Parathyroid adenoma (tissue), 2 donors: ENCODE results near the gene PKDCC.

ENCODE experiments used
- H2AFZ ChIP-seq: fragments of 300-600 bp; sonication (generic); one replicate; pipeline ENCODE4 v1.7.0; 2017; ENCODE audit warnings: antibody characterized with exemption, mild to moderate bottlenecking
- H3K27ac ChIP-seq: fragments of 300-600 bp; sonication (generic); one replicate; pipeline ENCODE4 v1.7.0; 2017
- H3K27me3 ChIP-seq: fragments of 300-600 bp; sonication (generic); one replicate; pipeline ENCODE4 v1.7.0; 2017; ENCODE audit warnings: low read length; ENCODE audit not compliant: control insufficient read depth, insufficient read depth
- H3K36me3 ChIP-seq: fragments of 300-600 bp; sonication (generic); one replicate; pipeline ENCODE4 v1.7.0; 2017; ENCODE audit warnings: low read length; ENCODE audit not compliant: control insufficient read depth, insufficient read depth
- H3K4me1 ChIP-seq: fragments of 300-600 bp; sonication (generic); one replicate; pipeline ENCODE4 v1.7.0; 2017; ENCODE audit warnings: control low read depth
- H3K4me2 ChIP-seq: fragments of 300-600 bp; sonication (generic); one replicate; pipeline ENCODE4 v1.7.0; 2017; ENCODE audit warnings: low read length
- H3K4me3 ChIP-seq: fragments of 300-600 bp; sonication (generic); one replicate; pipeline ENCODE4 v1.7.0; 2017; ENCODE audit warnings: low read depth, low read length
- H3K79me2 ChIP-seq: fragments of 300-600 bp; sonication (generic); one replicate; pipeline ENCODE4 v1.7.0; 2017; ENCODE audit warnings: control low read depth
- H3K9ac ChIP-seq: fragments of 300-600 bp; sonication (generic); one replicate; pipeline ENCODE4 v1.7.0; 2017; ENCODE audit warnings: mild to moderate bottlenecking
- H3K9me3 ChIP-seq: fragments of 300-600 bp; sonication (generic); one replicate; pipeline ENCODE4 v1.7.0; 2017; ENCODE audit warnings: low read length; ENCODE audit not compliant: control insufficient read depth
- CTCF ChIP-seq: fragments of 300-600 bp; sonication (generic); IDR thresholded peaks from one replicate; pipeline ENCODE4 v1.7.0; 2017; ENCODE audit warnings: antibody characterized with exemption, mild to moderate bottlenecking
- donor health status: primary hyperparathyroidism.

Gene PKDCC

GRCh38 chr2:42057902-42058450 is 10.2 kb downstream of the PKDCC start:
- H3K9me3 ChIP-seq, result no peaks in the 10 kb centered on the region
- H2AFZ ChIP-seq, result no peak overlapping the region
- no peak overlapping the region for H3K4me3 ChIP-seq
- H3K4me2 ChIP-seq, result no peak overlapping the region
- H3K4me1 ChIP-seq, result no peaks in the 10 kb centered on the region
- TF ChIP-seq CTCF, result no peak
- H3K27me3 ChIP-seq, result no peaks in the 10 kb centered on the region
- H3K9ac ChIP-seq, result no peak overlapping the region
- H3K79me2 ChIP-seq, result no peaks in the 10 kb centered on the region
- no peaks in the 10 kb centered on the region for H3K36me3 ChIP-seq
- no peak overlapping the region for H3K27ac ChIP-seq

DNA sequence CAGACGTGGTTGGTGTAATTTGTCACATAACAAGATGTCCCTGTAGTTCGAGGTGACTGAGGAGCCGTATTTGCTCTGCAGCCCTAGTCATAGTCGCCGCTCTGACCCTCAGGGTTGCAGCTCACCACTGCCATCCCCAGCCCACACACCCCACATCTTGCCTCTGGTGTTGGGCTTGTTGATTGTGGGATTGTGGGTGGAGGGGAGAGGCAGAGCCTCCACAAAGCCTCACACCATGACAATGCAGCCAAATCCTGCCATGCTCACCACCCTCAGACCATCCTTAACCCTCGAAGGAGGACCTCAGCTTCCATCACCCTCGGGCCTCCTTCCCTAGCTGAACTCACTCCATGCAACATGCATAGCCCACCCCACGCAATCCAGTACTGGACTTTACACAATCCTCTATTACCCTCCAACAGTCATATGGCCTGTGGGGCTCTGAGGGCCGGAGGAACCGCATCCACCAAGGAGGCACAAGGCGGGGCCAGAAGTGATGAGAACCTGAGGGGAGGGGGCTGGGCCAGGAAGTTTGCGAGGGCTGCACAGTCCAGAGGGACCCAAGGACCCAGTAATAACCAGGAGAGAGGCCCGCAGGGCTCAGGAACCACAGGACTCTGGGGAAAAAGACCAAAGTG is 11.6 kb downstream of the PKDCC start:
- Histone ChIP-seq H3K36me3 (no peaks in the 10 kb centered on the region), H3K27ac (no peak overlapping the region), H3K27me3 (no peaks in the 10 kb centered on the region), H3K4me1 (no peaks in the 10 kb centered on the region), H3K4me3 (no peak overlapping the region), H3K9me3 (no peaks in the 10 kb centered on the region), H2AFZ (no peak overlapping the region), H3K4me2 (no peak overlapping the region), H3K9ac (no peak overlapping the region), H3K79me2 (no peaks in the 10 kb centered on the region)
- TF ChIP-seq CTCF, result no peak

GRCh38 chr2:42060028-42060427 is 12.2 kb downstream of the PKDCC start:
- TF ChIP-seq CTCF, result no peak
- no peak overlapping the region for H3K4me2 ChIP-seq

GRCh38 chr2:42060718-42061619 is 13.1 kb downstream of the PKDCC start:
- Histone ChIP-seq H3K27ac (no peak overlapping the region), H3K4me3 (no peak overlapping the region), H3K4me2 (no peak overlapping the region), H3K4me1 (no peaks in the 10 kb centered on the region), H3K27me3 (no peaks in the 10 kb centered on the region), H3K9me3 (no peaks in the 10 kb centered on the region), H2AFZ (no peak overlapping the region), H3K79me2 (no peaks in the 10 kb centered on the region), H3K9ac (no peak overlapping the region), H3K36me3 (no peaks in the 10 kb centered on the region)
- no peak for TF ChIP-seq CTCF

More at GRCh38 chr2:42060028-42060427, 12.2 kb downstream of the PKDCC start:
- H3K36me3 ChIP-seq, result no peaks in the 10 kb centered on the region
- no peak overlapping the region for H3K27ac ChIP-seq
- no peak overlapping the region for H3K9ac ChIP-seq
- no peak overlapping the region for H3K4me3 ChIP-seq
- no peaks in the 10 kb centered on the region for H3K4me1 ChIP-seq
- H3K9me3 ChIP-seq, result no peaks in the 10 kb centered on the region
- no peak overlapping the region for H2AFZ ChIP-seq
- H3K79me2 ChIP-seq, result no peaks in the 10 kb centered on the region
- no peaks in the 10 kb centered on the region for H3K27me3 ChIP-seq
